CD4-positive, alpha-beta T cell treated with Interleukin-4 for 1 hour (primary cell): ENCODE results near the gene OPRL1.
"Not testable (repeated sequence)": the region's sequence is repeated elsewhere in the genome, so short reads cannot be mapped to it uniquely, and the experiment has no call there.

Experiments used
- DNase-seq, 2 donors: peaks; one replicate each; pipeline ENCODE4 v3.0.0-alpha.2; 2020 to 2022

OPRL1 gene

DNA sequence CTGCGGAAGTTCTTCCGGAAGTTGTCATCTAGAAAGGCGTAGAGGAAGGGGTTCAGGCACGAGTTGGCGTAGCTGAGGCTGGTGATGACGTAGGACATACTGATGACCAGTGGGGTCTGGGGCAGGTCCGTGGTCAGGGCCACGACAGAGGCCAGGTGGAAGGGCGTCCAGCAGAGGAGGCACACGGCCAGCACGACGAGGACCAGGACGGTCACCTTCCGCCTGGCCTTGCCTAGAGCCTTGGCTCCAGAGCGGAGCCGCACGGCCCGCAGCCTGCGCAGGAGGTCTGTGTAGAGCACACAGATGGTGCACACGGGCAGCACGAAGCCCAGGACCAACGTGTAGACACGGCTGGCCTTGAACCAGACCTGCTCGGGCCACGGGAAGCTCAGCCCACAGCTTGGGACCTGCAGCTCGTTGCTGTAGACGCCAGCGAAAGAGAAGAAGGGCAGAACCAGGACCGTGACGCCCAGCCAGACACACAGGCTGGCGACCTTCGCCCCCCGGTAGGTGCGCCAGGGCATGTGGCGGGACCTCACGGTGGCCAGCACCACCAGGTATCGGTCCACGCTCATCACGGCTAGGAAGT, 26.1 kb downstream of the OPRL1 start:
- DNase-seq: no peak

DNA sequence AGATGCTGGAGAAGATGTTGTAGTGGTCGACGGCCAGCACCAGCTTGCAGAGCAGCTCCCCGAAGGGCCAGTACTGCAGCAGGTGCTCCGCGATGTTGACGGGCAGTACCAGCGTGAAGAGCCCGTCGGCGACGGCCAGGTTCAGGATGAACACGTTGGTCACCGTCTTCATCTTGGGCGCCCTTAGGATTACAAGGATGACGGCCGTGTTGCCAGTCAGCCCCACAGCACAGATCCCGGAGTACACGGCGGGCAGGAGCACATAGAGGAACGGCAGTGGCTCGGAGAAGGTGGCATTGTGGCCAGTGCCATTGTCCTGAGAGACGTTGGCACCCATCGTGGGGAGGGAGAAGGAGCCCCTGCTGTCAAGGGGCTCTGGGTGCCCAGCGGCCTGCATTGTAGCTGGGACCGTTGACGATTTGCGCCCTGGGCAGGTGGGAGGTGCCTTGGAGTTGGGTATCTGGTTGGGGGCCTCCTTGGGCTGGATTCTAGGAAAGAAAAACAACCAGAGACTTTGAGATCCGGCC, 26.6 kb downstream of the OPRL1 start:
- no peak for DNase-seq

DNA sequence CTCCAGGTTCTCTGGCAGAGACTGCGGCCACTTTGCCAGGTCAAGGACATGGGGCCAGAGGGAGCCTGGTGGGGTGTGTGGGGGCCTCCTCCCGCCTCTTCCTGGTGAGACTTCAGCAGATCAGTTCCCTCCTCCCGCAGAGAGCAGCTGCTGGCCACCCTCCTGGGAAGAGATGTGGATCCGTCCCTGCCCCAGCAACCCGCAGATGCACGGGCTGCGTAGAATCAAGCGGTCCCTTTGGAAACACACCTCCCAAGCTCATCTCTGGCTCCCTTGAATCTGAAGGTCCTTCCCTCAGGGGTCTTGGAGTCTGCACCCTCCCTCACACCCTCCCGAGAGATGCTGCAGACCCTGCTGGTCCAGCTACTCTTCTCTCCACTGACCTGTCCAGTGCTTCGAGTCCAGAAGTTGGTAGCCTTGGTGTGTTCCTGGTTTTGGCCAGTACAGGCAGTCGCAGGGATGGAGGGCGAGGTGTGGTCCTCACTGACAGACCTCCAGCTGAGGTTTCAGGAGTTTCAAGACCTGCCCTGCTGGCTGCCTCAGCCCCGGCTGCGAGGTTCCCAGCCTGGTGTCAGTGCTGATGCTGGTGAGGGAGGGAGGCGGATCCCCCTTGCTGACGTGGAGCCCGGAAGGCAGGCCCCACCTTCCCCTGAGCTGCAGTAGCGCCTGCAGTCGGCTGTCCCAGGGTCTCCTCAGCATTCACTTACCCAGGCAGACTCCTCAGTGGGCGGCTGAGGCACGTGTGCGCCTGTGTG, 27.3 kb downstream of the OPRL1 start, which contains the start of gene NPBWR2:
Gene NPBWR2 (minus strand): TSS at position 585 of the 755 bp plus-strand sequence. CDS start 734 bp downstream, outside the sequence.
- peak in 1 of 2 donors; percentile 36 for DNase-seq

DNA sequence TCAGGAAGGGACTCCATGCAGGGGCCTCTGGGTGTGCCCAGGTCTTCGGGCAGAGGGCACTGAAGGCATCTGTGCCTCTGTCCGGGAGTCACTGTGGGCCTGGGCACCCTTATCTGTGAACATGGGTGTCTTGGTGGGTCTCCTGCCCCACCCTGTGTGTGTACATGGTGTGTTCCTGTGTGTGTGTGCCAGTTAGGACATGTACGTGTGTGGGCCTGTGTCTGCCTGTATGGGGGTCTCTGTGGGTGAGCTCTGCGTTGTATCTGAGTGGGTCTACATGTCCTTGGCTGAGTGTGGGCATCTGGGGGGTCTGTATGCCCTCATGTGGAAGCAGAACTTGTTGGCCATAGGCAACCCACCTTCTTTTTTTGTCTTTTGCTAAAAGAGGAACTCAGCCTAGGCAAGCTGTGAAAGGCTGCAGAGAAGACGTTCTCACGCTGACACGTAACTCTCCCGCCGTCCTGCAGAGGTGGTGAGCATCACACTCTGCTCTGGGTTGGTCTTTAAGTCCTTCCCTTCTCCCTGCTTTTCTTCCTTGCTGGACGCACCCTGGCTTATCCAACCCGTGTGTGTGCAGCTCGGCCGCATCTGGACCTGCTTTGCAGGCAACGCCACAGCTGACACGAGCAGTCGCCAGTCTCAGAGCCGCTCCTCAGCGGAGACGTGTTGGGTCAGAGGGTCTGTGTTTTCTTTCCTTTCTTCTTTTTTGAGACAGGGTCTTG, 28.0 kb downstream of the OPRL1 start:
- DNase-seq: peak in 1 of 2 donors; percentile 10

DNA sequence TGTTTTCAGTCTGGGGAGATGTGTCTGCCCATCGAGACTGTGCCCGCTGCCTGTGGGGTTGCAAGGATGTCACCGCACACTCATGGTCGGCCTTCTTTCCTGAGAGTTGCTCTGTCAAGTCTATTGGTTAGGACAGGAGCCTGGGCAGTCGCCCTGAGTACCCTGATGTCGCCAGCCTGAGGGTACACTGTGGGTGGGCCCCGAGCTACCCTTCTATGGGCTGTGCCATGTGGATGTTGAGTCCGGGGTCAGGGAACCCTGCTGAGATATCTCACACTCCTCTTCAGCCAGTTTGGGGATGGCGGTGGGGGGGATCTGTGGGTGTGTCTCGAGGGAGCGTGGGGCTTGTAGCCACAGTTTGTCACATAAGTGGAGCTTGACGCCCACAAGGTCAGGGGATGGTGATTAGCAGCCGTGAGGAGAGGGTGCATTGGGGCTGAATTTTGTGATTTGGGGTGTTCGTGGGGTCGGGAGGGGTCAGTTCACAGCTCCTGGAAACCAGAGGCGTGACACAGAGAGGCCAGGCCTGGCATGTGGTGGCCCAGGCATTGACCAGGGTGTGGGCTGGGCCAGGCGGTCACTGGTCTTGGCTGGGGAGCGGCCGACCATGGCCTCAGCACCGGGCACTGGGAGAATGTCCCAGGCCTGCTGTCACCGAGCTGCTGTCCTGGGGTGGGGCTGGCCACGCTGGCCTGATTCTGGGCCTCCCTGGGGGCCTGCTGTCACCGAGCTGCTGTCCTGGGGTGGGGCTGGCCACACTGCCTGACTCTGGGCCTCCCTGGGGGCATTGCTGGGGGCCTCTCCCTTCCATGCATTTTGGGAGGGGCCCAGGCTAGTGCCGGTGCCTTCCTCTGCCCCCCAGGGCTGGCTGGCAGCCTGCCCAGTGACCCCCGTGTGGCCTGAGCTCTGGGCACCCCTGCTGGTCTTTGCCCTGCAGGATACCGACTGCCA, 29.1 kb downstream of the OPRL1 start:
- peak in 1 of 2 donors; percentile 9 for DNase-seq

DNA sequence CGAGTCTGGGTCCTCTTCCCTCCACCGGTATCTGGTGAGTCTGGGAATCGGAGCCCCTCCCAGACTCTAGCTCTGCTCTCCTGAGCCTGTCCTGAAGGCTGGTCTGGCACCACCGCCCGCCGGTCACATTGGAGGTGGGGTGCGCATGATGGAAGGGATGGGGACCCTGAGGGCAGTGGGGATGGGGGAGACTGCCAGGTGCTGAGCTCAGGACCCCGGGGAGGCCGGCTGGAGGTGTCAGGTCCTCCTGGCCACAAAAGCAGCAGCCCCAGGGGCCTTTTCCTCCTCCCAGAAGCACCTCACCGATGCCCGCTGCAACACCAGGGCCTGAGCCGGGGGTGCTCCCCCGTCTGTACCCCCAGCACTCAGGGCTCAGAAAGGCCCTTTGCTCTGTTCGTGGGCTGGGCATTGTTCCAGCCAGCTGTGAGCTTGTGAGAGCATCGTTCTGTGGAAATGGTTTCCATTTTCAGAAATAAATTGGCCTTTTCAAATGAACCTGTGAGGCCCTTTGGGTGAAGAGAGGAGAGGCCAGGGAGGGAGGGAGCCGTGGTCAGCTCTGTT, 30.0 kb downstream of the OPRL1 start:
- no peak for DNase-seq

DNA sequence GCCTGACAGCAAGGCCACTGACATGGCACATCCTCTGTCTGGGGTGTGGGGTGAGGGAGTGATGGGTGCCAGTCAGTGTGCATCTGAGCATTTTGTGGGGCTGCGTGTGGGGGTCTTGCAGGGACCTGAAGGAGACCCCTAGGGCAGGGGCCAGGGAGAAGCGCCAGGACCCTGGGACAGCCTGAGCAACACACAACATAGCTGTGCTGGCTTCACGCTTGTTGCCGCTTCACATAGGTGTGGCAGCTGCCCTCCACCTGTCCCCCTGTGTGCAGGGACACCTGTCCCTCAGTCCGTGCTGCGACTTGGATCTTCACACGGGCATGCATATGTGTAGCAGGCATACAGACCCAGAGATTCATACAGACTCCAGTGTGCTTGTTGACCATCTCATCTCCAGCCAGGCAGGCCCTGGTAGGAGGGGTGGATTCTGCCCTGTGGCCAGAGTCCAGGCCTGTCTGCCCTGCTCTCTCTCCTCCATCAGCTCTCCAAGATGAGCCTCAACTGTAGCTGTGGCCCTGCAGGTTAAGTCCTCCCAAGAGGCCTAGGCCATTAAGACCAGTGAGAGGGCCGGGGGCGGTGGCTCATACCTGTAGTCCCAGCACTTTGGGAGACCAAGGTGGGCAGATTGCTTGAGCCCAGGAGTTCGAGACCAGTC, 30.7 kb downstream of the OPRL1 start:
- peak in 1 of 2 donors; percentile 10 for DNase-seq

DNA sequence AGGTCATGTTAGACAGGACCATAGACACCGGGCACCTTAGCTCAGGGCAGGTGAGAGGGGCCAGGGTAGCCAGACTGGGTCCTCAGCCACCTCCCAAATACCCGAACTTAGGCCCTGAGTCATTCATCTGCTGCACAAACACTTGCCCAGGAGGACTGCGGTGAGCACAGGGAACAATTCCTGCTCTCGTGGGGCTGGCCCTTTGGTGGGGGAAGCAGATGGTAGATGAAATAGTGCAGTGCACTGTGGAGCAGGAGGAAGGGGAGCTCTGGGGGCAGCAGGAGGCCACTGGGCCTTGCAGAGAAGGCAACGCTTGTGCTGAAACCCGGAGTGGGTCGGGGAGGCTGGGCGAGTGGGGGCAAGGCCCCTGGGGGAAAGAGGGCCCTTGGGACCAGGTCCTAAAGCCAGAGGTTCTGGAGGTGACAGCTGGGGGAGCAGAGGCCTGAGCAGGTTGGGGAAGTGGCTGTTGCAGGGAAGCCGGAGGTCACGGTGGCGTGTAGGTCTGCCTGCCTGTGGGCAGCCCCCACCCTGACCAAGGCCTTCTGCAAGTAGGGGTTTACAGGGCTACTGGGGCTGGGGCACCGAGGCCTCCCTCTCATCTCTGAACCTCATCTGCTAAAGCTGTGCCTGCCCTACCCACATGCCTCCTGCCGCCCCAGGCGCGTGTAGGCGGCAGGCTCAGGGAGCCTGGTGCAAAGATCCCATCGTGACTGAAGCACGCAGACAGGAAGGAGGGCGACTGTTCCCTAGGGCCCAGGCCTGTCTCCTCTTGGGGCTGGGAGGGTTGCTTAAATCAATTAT, 32.2 kb downstream of the OPRL1 start:
- peak in 1 of 2 donors; percentile 9 for DNase-seq

DNA sequence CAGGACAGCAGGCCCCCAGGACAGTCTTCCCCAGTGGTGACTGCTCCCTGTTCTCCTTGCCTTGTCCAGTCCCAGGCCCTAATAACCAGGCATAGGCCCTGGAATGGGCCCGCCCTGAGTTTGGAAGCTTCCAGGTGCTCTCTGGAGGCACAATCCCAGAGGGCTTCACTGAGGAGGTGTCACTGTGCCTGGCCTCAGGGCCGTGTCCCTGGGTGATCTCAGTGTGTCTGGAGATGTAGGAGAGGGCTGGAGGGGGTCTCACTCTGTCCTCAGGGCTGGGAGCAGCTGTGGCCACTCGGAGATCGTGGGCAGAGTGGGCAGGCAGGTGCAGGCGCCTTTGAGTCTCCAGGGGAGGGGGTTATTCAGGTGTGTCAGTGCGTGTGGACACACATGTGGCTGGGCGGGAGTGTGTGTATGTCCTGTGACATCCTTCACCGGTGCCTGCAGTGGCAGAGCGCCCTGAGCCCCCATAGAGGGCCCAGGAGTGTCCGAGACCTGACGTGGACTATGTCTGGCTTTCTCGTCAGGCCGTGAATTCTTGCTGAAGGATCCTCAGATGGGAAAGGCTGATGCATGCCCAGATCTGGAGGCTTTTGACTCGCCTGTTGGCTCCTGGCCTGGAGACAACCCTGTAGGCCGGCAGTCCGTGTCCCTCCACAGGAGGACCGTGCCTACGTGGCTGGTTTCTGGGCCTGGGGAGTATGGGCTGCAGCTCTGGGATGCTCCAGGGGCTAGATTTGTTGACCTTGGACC, 33.0 kb downstream of the OPRL1 start:
- peak in 1 of 2 donors; percentile 3 for DNase-seq

DNA sequence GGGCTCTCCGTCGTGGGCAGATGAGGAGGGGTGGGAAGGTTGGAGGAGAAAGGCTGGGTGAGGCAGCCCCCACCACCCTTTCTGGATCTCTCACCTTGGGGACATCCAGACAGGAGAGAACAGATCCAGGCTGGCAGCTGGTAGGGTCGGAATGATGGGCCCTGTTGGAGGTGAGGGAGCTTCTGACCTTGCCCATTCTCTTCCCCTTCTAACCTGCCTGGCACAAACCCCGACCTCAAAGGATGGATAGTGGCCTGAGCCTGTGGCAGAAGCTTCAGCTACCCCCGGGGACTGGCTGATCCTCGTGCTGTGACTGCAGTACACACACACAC, 33.5 kb downstream of the OPRL1 start:
- no peak for DNase-seq

DNA sequence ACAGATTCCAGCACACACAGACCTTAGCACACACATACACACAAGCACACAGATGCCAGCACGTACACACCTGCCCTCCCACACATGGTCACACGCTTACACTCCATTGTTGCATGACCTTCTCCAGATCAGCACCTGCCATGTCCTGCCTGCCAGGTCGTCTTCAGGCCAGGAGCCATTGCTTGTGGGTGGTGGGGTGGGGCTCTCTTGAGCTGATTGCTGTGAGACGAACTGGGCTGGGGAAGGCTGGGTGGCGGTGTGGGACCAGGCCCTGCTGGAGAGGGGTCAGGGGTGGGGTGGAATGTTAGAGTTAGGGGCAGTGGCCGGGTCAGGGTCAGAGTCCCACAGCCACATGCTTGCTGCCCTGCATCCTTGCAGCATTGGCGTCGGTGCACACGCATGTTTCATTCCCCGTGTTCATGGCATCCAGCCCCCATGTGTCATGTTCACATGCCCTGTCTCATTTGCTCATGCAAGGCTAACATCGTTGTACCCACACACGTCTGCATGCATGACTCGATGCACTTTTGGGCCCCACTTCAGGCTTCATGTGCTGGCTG, 34.0 kb downstream of the OPRL1 start:
- no peak for DNase-seq

DNA sequence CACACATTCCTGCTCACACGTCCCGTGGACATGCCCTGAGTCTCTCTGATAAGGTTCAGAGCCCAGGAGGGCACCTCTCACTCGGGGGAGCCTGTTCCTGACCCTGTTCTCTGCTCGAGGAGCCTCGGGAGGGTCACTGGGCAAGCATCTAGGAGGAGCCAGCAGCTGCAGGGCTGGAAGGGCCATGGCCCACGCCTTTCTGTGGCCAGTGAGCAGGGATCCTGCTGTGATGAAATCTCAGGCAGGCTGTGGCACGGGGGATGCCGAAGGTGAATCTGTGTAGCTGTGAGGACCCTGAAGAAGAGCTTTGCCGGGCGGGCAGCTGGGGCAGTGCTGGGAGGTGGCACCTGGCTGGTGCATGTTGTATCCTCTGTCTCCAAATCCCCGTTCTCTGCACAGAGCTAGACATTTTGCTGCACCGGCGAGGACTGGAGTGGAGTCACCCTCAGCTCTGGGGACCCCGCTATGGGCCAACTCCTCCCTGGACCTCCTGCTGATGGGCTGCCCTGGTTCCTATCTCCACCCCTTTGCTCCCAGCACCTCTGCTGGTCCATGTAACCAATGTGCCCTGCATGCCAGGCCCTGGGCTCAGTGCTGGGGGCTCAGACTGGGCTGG, 34.6 kb downstream of the OPRL1 start:
- DNase-seq: no peak

DNA sequence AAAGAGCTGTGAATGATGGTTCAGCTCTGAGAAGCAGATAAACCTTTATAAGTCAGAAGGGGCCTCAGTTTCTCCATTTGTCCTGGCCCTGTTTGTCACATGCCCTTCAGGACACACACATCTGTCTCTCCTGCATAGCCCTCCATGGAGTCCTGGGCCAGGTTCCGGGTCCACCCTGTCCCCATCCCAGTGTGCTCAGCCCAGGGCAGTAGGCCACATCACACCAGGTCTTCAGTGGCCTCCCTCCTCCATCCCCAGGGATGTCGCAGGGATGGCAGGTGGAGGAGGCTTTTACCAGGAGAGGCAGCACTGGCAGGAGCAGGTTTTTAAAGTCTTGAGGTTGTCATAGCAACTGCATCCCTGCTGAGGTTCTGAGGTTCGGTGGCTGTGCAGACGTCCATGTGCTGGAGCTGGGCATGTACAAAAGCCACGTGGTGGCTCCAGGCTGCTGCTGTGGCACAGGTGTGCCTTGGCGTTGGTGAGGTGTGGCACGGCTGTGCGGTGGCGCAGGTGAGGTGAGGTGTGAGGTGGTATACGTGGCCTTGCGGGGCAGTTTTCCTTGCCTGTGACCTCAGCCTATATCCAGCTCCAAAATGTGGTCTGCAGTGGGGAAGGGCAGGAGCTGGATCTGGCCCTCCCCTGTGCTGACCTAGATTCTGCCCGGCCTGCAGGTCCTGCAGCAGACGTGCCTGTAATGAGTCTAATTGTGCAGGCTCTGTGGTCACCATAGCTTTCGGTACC, 35.5 kb downstream of the OPRL1 start:
- no peak for DNase-seq

DNA sequence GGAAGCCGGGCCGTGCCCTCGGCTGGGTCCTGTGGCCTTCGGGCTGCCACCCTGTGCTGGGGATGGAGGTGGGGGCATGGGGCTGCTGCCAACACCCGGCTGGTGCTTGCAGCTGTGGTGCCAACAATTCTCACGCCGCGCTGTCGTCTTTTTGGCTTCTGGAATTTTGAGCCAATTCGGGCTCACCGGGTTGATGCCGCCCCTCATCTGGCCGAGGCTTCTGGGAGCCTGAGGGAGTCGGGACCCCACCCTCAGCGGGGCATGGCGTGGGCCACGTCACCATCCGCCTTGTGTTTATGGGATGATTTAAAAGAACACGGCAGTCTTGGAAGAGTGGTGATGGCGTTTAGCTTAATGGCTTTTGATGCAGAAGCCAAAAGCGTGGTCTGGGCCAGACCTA, 36.1 kb downstream of the OPRL1 start:
- DNase-seq: no peak

DNA sequence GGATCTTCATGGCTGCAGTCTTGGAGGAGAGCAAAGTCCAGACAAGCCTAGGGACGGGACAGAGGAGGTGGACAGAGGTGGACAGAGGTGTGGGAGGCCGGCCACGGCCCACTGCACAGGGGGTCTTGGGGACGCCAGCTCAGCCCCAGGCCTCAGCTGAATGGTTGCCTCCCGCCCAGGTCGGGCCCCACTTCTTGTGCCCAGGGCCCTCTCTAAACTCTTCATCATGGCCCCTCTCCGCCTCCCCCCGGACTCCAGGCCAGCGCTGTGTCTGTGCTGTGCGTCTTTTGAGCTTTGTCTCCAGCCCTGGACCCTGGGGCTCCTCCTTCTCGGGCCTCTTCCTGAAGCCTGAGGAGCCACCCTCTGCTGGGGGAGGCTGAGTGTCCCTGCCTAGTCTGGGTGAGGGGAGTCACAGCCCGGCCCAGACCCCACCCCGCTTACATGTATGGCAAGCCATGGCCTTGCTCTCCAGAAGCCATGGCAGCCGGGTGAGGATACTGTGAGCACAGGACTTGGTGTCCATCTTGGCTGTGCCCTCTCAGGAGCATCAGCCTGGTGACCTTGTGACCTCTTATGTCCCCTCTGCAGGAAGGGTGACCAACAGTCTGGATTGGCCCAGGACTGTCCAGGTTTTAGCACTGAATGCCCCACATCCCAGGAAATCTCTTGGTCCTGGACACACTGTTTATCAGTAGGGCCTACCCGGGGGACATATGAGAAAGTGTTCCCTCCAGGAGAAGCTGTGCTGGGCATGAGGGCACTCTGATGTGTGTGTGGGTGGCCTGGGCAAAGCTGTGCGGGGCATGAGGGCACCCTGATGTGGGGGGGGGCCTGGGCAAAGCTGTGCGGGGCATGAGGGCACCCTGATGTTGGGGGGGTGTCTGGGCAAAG, 36.9 kb downstream of the OPRL1 start:
- no peak for DNase-seq

DNA sequence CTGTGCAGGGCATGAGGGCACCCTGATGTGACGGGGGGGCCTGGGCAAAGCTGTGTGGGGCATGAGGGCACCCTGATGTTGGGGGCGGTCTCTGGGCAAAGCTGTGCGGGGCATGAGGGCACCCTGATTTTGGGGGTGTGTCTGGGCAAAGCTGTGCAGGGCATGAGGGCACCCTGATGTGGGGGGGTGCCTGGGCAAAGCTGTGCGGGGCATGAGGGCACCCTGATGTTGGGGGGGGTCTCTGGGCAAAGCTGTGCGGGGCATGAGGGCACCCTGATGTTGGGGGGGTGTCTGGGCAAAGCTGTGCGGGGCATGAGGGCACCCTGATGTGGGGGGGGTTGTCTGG, 37.5 kb downstream of the OPRL1 start:
- not testable (repeated sequence) for DNase-seq

DNA sequence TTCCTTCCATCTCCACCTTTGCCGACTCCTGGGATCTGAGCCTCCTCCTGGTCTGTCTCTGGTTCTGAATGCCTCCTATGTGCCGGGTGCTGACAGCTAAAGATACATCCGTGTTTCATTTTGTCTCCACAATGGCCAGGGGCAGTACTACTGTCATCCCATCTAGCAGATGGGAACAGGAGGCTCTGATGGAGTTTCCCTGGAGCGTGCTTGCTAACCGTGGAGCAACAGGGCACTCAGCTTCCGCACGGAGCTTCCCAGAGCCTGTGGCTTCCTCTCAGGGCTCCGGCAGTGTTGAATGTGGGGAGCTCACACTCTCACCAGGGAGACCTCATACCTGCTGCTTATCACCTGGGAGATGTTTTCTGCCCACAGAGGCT, 39.4 kb downstream of the OPRL1 start:
- no peak for DNase-seq
